Astrocyte of the spinal cord (primary cell): ENCODE results near the gene SLC24A4.

Experiments
- DNase-seq: peaks from one replicate; pipeline ENCODE4 v3.0.0; 2011; ENCODE audit warnings: low read depth, low spot score
- H3K4me3 ChIP-seq: 2 replicates; pipeline ENCODE4 v1.5.1; 2011; ENCODE audit warnings: low read depth, mild to moderate bottlenecking, low read length, moderate library complexity
- in situ Hi-C: cut with HindIII; loops from 2 replicates; pipeline ENCODE4 v1.10.0; 2017; ENCODE audit warnings: low sequenced_read_pairs
- TF ChIP-seq, protein P1 (sequence below): IDR thresholded peaks from 2 replicates; pipeline ENCODE4 v1.5.1; 2012; ENCODE audit warnings: low read depth, mild to moderate bottlenecking, low read length, inconsistent platforms

Gene SLC24A4

DNA sequence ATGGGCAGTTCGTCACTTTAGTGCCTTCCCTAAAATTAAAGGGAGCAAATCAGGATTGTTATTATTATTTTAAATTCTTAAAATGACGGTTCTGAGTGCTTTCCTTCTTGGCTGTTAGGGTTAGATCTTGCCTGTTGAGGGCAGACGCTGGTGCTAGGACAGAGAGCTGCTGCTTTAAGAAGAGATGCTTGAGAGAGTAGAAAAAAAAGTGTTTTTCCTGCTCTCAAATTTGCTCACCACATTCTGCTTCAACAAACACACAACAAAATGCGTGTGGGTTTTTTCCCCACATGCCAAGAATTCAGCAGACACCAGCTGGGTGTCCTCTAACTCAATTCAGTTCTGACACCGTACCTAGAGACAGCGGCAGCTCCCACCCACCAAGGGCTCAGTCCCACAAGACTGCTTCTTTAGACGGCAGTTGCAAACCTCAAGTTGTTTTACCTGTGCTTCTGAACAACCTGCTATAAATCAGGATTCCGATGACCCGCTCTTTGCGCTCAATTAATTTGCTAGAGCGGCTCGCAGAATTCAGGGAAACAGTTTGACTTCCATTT lies 114.8 kb downstream of the SLC24A4 start:
- in situ Hi-C loops, result no loop called here
- TF ChIP-seq, protein P1, sequence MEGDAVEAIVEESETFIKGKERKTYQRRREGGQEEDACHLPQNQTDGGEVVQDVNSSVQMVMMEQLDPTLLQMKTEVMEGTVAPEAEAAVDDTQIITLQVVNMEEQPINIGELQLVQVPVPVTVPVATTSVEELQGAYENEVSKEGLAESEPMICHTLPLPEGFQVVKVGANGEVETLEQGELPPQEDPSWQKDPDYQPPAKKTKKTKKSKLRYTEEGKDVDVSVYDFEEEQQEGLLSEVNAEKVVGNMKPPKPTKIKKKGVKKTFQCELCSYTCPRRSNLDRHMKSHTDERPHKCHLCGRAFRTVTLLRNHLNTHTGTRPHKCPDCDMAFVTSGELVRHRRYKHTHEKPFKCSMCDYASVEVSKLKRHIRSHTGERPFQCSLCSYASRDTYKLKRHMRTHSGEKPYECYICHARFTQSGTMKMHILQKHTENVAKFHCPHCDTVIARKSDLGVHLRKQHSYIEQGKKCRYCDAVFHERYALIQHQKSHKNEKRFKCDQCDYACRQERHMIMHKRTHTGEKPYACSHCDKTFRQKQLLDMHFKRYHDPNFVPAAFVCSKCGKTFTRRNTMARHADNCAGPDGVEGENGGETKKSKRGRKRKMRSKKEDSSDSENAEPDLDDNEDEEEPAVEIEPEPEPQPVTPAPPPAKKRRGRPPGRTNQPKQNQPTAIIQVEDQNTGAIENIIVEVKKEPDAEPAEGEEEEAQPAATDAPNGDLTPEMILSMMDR, result no peak
- no peak overlapping the region for H3K4me3 ChIP-seq
- DNase-seq, result no peak

DNA sequence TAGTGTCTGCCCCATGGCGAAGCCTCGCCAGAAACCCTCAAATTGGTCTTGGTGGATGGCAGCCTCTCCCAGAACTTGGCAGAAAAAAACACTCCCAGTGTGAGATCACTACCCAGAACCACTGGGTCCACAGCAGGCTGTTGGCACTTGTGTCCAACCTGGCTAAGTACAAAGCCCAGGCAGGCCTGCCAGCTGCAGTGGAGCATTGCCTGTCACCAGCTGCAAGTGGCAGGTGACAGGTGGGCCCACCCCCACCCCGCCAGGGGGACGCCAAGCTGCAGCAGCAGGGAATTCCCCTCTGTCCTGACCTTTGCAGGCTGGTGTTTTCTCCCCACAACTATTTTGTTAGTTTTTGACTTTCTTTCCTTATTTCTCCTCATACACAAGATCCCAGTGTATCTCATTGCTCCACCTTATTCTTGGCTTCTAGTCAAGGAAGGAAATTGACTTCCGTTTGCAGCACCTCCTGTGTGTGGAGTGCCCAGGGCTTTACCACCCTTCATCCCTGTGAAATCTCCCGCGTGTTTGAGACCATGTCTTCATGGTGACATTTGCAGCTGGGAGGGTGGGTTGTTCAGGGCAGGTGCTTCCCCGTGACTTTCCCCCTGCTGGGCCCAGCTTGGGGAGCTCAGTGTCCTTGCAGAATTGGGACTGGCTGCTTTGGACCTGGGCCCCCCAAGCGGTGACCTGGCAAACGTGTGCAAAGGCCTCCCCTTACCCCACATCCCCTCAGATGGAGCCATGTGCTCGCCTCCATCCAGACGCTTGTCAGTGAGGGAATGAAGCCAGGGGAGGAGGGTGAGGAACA lies 116.8 kb downstream of the SLC24A4 start:
- DNase-seq, result no peak
- H3K4me3 ChIP-seq, result no peak overlapping the region
- TF ChIP-seq, protein P1, result no peak
- in situ Hi-C loops, result no loop called here

DNA sequence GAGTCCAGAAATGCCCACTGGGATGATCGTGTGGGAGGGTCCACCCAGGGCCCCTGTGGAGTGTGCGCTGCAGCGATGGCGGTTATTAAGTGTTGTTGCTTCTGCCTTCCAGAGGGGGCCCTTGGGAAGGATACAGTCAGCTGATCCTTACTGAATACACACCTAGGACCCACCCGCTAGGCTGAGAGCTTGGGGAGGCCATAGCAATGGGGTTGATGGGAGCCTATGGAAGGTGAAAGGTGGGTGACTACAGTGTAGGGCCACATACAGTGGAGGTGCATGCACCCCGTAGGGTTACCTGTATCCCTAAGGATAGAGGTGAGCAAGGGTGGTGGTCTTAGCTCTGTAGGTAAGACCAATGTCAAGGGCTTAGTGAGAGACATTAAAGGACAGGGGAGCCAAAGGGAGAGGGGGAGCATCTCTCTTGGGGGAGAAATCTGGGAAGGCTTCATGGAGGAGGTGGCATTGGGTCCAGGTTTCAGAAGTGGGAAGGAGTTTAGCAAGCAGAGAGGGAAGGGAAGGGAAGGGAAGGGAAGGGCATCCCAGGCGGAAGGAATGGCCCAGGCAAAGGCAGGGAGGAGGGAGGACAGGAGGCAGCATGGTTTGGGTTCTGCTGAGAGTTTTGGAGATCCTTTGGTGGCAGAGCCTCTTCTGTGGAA lies 117.5 kb downstream of the SLC24A4 start:
- in situ Hi-C loops, result no loop called here
- DNase-seq, result no peak
- TF ChIP-seq, protein P1, result no peak
- no peak overlapping the region for H3K4me3 ChIP-seq

DNA sequence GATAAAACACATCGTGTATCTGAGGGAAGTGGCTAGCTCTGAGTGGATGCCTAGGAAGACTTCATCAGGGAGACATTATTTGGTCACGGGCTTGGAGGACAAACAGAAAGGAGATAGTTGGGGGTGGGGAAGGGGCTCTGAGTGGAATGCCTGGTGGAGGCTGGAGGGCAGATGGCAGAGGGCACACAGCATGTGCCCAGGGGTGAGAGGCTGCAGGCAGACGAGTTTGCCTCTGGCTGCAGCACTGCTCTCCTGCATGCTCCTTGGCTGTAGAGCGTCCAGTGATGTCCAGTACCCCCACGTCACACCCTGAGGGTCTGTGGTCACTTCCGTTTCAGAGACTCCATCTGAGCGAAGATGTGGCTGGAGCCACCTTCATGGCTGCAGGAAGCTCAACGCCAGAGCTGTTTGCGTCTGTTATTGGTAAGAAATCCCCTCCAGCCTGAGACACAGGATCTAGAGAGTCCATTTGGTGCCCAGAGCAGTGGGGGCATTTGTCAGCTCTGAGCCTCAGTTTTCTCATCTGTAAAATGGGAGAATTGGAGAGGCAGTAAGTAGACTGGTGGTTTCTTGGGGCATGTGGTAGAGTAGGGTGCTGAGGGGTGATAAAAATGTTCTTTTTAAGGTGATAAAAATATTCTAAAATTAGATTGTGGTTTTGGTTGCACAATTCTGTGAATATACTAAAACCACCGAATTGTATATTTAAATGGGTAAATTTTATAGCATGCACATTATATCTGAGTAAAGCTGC lies 119.0 kb downstream of the SLC24A4 start:
- TF ChIP-seq, protein P1, result no peak
- in situ Hi-C loops, result no loop called here
- no peak for DNase-seq
- H3K4me3 ChIP-seq, result no peak overlapping the region

DNA sequence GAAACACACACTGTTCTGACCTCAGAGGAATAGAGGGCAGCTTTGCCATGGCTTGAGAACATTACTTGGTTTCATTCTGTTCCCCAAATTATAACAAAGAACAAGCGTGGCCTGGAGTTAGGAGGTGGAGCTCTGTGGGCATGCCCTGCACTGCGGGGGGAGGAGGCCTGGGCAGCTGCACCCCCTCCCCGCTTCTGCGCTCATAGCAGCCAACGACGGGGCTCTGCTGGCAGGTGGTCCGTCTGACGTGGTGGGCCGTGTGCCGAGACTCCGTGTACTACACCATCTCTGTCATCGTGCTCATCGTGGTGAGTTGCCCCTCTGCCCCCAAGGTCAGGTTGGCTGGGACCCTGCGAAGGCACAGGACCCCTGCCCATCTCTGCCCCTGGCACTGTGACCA lies 120.2 kb downstream of the SLC24A4 start:
- TF ChIP-seq, protein P1, result no peak
- in situ Hi-C loops, result no loop called here
- no peak for DNase-seq
- H3K4me3 ChIP-seq, result no peak overlapping the region

DNA sequence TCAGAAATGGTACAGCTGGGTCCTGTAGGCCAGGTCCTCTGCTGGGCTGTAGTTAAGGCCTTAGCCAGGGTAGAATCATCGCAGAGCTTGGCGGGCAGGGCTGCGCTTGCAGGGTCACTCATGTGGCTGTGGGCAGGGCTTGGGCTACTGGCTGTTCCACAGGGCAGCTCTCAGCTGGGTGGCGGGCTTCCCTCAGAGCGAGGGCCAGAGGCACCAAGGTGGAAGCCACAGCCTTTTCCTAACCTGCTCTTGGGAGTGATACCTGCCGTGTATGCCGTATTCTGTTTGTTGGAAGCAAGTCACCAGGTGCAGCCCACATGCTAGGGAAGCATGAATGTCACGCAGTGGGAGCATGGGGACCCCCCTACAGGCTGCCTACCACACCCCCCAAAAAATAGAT lies 120.8 kb downstream of the SLC24A4 start:
- no peak overlapping the region for H3K4me3 ChIP-seq
- in situ Hi-C loops, result no loop called here
- no peak for DNase-seq
- TF ChIP-seq, protein P1, result no peak
